Osteoblast (primary cell): ENCODE measurements around the gene LPCAT1. TPM values are rescaled to one million over a fixed set of nuclear protein-coding genes. Genes with fewer than 3 reads are reported as not detected.
"Not testable (repeated sequence)": the region's sequence is repeated elsewhere in the genome, so short reads cannot be mapped to it uniquely, and the experiment has no call there.

Source experiments
- DNase-seq: peaks from one replicate; pipeline ENCODE4 v3.0.0; 2011; ENCODE audit warnings: low spot score, mixed read lengths; ENCODE audit not compliant: insufficient read length; ENCODE audit errors: missing footprints
- H2AFZ ChIP-seq: 2 replicates; pipeline ENCODE4 v1.6.0; 2011; ENCODE audit warnings: mild to moderate bottlenecking, low read length
- H3K27ac ChIP-seq: 2 replicates; pipeline ENCODE4 v1.5.1; 2011; ENCODE audit warnings: mild to moderate bottlenecking, low read depth, low read length, moderate library complexity
- H3K27me3 ChIP-seq: 2 replicates; pipeline ENCODE4 v1.6.0; 2012; ENCODE audit warnings: mild to moderate bottlenecking, control low read depth, inconsistent platforms, low read length, moderate library complexity; ENCODE audit not compliant: insufficient read depth
- H3K36me3 ChIP-seq: 2 replicates; pipeline ENCODE4 v1.5.1; 2011; ENCODE audit warnings: mild to moderate bottlenecking, low read length, control low read depth, moderate library complexity; ENCODE audit not compliant: insufficient read depth
- H3K4me1 ChIP-seq: 2 replicates; pipeline ENCODE4 v1.5.1; 2011; ENCODE audit warnings: mild to moderate bottlenecking, low read length, control low read depth, moderate library complexity; ENCODE audit not compliant: insufficient read depth
- H3K4me2 ChIP-seq: 2 replicates; pipeline ENCODE4 v1.6.0; 2011; ENCODE audit warnings: mild to moderate bottlenecking, low read length; ENCODE audit not compliant: insufficient read depth
- H3K4me3 ChIP-seq: fragments of 200-600 bp; sonication (generic); 3 replicates; pipeline ENCODE4 v1.5.1; 2012; ENCODE audit warnings: mild to moderate bottlenecking, low read length, inconsistent platforms; ENCODE audit not compliant: insufficient read depth
- H3K79me2 ChIP-seq: 2 replicates; pipeline ENCODE4 v1.6.0; 2012; ENCODE audit warnings: mild to moderate bottlenecking, low read length, control low read depth, inconsistent platforms; ENCODE audit not compliant: insufficient read depth
- H3K9me3 ChIP-seq: 2 replicates; pipeline ENCODE4 v1.5.1; 2011; ENCODE audit warnings: low read depth, low read length, control low read depth
- H4K20me1 ChIP-seq: 2 replicates; pipeline ENCODE4 v1.6.0; 2012; ENCODE audit warnings: mild to moderate bottlenecking, low read length, control low read depth; ENCODE audit not compliant: insufficient read depth
- CTCF ChIP-seq: IDR thresholded peaks from 2 replicates; pipeline ENCODE4 v1.5.1; 2011; ENCODE audit warnings: mild to moderate bottlenecking, low read depth, low read length, moderate library complexity; ENCODE audit errors: extremely low read depth
- total RNA-seq: library from RNA; depleted of rRNA; stranded (reverse); fragments of >200 nt; gene quantifications from 2 replicates; pipeline ENCODE4 v1.2.3, GENCODE V29; 2012

Gene LPCAT1
- total RNA-seq, 1 donor: 11.6 TPM

DNA sequence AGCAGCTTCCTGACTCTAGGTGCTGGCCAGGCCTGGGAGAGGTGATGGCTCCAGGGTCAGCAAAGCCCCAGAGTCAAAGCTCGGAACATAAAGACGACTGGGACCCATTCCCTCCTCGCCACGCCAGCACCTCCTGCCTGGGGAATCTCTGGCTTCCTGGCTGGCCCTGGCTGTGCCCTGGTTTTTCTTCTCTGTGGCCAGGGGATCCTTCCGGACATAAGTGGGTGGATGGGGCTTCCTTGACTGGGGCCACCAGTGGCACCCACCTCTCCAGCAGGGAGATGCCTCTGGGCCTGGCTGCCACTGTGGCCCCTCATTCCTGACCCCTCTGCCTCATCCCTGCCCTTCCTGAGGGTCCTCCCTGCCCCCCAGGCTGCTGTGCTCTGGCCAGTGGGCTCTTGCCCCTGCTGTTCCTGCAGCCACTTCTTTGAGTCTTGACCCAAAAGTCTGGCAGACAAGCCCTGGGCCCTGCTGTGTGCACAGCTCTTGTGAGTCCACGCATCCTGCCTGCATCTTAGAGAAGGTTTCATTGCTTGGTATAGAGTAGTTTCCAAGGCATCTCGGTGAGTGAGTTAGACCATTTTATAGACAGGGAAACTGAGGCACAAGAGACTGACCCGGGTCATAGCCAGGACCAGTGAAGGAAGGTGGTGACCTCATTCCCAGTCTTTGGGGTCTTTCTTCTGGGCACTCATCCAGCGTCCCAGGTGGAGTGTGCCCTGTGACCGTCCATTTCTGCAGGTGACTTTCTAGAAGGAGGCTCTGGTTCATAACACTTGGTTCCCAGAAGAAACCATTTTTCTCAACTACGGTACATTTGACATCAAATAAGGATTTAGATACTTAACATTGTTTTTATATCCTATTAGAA is 17.3 kb upstream of the LPCAT1 start:
- Histone ChIP-seq H3K27ac (no peak overlapping the region), H3K79me2 (no peaks in the 10 kb centered on the region), H3K9me3 (no peaks in the 10 kb centered on the region), H3K4me1 (peaks cover 13% of the 10 kb centered on the region), H4K20me1 (no peaks in the 10 kb centered on the region), H2AFZ (no peak overlapping the region), H3K4me2 (no peak overlapping the region), H3K4me3 (no peak overlapping the region), H3K36me3 (no peaks in the 10 kb centered on the region), H3K27me3 (peaks cover 3% of the 10 kb centered on the region)
- DNase-seq: peak; percentile 54
- no peak for TF ChIP-seq CTCF

DNA sequence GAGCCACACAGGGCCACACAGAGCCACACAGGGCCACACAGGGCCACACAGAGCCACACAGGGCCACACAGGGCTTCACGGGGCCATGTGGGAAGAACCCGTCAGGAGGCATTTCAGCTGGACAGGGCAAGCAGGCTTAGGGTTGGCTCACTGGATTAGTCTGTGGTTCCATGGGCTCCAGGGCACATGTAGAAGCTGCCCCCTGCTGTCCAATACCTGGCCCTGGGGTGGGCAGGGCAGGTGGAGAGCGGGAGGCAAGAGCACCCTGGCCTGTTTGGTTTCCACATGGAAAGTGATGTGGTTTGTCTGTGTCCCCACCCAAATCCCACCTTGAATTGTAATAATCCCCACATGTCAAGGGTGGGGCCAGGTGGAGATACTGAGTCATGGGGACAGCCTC is 16.4 kb upstream of the LPCAT1 start:
- H3K27me3 ChIP-seq: peaks cover 9% of the 10 kb centered on the region
- peaks cover 13% of the 10 kb centered on the region for H3K4me1 ChIP-seq
- no peaks in the 10 kb centered on the region for H3K79me2 ChIP-seq
- no peak overlapping the region for H3K4me3 ChIP-seq
- H3K36me3 ChIP-seq: no peaks in the 10 kb centered on the region
- no peaks in the 10 kb centered on the region for H4K20me1 ChIP-seq
- H2AFZ ChIP-seq: no peak overlapping the region
- no peak overlapping the region for H3K27ac ChIP-seq
- no peak for TF ChIP-seq CTCF
- no peaks in the 10 kb centered on the region for H3K9me3 ChIP-seq
- no peak overlapping the region for H3K4me2 ChIP-seq
- DNase-seq: no peak

DNA sequence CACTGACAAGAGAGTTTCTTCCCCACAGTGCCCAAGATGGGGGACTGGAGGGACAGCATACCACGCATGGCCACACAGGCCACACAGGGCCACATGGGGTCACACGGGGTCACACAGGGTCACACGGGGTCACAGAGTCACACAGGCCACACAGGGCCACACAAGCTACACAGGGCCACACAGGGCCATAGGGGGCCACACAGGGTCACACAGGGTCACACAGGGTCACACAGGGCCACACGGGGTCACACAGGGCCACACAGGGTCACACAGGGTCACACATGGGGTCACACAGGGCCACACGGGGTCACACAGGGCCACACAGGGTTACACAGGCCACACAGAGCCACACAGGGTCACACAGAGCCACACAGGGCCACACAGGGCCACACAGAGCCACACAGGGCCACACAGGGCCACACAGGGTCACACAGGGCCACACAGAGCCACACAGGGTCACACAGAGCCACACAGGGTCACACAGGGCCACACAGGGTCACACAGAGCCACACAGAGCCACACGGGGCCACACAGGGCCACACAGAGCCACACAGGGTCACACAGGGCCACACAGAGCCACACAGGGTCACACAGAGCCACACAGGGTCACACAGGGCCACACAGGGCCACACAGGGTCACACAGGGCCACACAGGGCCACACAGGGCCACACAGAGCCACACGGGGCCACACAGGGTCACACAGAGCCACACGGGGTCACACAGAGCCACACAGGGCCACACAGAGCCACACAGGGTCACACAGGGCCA is 15.8 kb upstream of the LPCAT1 start:
- not testable (repeated sequence) for H3K9me3 ChIP-seq, H3K4me3 ChIP-seq, H4K20me1 ChIP-seq, H2AFZ ChIP-seq, H3K27ac ChIP-seq, H3K36me3 ChIP-seq, H3K4me2 ChIP-seq, H3K79me2 ChIP-seq
- DNase-seq: peak; percentile 46
- H3K4me1 ChIP-seq: peaks cover 13% of the 10 kb centered on the region
- peaks cover 15% of the 10 kb centered on the region for H3K27me3 ChIP-seq

DNA sequence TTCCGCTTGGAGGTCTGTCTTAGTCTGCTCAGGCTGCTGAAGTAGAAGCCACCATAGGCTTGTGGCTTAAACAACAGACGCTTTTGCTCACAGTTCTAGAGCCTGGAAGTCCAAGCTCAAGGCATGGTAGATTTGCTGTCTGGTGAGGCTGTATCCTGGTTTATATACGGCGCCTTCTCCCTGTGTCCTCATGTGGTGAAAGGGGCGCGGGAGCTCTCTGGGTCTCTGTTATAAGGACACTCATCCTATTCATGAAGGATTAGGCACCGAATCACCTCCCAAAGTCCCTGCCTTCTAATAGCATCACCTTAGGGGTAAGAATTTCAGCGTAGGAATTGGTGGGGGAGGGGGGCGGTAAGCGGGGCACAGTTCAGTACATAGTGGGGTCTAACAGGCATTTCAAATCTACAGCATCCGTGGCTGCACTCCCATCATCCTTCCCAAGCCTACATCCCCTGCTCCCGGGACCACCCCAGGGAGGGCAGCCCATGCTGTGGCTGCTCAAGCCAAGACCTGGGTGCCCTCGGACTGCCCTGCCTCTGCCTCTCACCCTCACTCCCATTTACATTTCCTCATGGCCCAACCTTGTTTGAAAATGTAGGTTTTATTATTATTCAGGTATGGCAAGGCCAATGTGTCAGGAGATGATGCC is 15.1 kb upstream of the LPCAT1 start:
- peaks cover 15% of the 10 kb centered on the region for H3K27me3 ChIP-seq
- H3K36me3 ChIP-seq: no peaks in the 10 kb centered on the region
- no peaks in the 10 kb centered on the region for H4K20me1 ChIP-seq
- H2AFZ ChIP-seq: no peak overlapping the region
- H3K79me2 ChIP-seq: no peaks in the 10 kb centered on the region
- no peak for DNase-seq
- peaks cover 10% of the 10 kb centered on the region for H3K4me1 ChIP-seq
- H3K4me2 ChIP-seq: no peak overlapping the region
- H3K27ac ChIP-seq: no peak overlapping the region
- no peak overlapping the region for H3K4me3 ChIP-seq
- no peak for TF ChIP-seq CTCF
- no peaks in the 10 kb centered on the region for H3K9me3 ChIP-seq
